Ovary (tissue), 3 donors: Measurements from ENCODE around the gene ULBP3.

Source experiments
- CTCF ChIP-seq, 3 donors: fragments of 450-650 bp in 2 of 3; fragments of 200-600 bp in 1 of 3; IDR thresholded peaks; one replicate each; pipeline versions ENCODE4 v1.5.1 to v1.8.0; 2016 to 2022; ENCODE audit warnings: antibody characterized with exemption in 3 of 3, mild to moderate bottlenecking in 1 of 3
- POLR2A ChIP-seq: fragments of 450-650 bp; IDR thresholded peaks from one replicate; pipeline ENCODE4 v1.6.1; 2017; ENCODE audit warnings: antibody characterized with exemption, mild to moderate bottlenecking, moderate library complexity
- donor health status: DM: no; HTN: no; CAD: no.

GRCh38 chr6:150048099-150048498, 20.8 kb downstream of the ULBP3 start:
- TF ChIP-seq CTCF (IDR thresholded peaks at IDR 0.05) = no peak
- no peak for TF ChIP-seq POLR2A
